HG03025 (cell line): Measurements from ENCODE around the gene BCOR.

Experiments
- ATAC-seq: cut with Tn5 transposase; IDR thresholded peaks from one replicate; pipeline ENCODE4 v1.9.1; 2021; ENCODE audit warnings: mild to moderate bottlenecking, moderate library complexity; ENCODE audit not compliant: unreplicated experiment, low FRiP score

BCOR gene

DNA sequence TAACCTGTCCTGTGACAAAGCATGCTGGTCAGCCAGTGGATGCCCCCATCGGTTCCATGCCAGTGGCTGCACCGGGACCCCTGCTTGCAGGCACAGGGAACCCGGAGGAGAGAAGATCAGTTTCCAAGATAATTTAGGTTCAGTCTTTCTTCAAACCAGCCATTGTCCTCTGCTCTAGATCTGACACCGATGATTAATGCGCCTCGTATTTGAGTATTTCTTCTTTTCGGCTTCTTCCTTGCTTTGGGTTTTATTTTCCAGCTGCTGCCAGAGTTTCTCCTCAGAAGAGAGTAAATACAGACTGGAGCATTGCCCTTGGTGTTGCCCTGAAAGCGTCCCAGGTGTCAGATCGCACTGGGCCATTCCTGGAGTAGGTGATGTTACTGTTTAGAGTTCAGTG lies 19.2 kb upstream of the BCOR start:
- ATAC-seq = no peak

DNA sequence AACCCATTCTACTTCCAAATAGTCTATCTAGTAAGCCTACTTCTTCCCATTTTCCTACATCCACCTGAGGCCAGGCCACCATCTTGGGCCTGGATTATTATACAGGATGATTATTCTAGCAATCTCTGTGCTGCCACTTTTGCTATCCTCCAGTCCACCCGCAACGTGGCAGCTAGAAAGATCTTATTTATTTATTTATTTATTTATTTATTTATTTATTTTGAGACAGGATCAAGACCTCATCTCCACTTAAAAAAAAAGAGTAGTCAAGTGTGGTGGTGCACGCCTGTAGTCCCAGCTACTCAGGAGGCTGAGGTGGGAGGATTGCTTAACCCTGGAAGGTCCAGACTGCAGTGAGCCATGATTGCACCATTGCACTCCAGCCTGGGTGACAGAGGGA lies 15.2 kb upstream of the BCOR start:
- no peak for ATAC-seq

DNA sequence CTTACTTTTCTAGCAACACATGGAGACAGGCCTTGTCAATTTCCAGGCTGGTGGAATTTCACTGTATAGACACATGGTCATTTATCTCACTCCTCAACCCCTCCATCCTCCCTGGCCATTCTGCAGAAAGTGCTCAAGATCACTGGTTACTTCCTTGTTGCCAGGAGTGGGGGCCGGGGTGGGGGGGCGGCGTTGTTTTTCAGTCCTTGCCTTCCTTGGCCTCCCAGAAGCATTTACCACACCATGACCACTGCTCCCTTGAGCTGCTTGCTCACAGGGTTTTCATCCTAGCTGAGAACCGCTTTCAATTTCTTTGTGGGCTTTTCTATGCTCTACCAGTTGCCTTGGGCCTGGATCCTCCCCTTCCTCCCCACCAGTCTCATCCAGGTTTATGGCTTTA lies 14.1 kb upstream of the BCOR start:
- no peak for ATAC-seq

DNA sequence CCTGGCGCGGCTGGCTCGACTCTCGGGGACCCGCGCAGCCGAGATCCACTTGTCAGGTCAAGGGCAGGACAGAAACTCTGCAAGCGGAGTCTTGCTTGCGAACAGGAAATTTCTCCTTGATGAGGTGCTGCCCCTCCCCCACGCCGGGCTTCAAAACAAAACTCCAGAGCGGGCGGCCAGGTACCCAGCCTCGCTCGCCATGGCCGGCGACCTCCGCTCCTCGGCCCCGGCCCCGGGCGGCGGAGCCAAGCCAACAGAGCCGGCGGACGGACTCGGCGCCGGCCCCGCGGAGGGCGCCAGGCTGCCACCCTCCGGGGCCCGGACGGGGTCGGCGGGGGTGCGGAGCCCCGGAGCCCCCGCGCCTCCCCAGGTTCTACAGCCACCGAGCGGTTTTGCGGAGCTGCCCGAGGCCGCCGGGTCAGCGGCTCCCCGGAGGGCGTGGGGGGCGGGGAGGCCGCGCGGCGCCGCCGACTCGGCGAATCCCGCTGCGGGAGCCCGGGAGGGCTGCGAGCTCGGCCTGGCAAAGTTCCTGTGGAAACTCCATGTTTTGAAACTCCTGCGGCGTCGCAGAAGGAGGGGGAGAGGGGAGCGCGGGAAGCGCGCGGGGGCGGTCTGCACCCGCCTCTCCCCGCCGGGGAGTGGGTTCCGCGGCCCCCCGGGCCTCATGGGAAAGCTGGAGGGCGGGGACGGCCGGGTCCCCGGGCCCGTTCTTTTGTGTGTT lies 11.7 kb upstream of the BCOR start:
- no peak for ATAC-seq

DNA sequence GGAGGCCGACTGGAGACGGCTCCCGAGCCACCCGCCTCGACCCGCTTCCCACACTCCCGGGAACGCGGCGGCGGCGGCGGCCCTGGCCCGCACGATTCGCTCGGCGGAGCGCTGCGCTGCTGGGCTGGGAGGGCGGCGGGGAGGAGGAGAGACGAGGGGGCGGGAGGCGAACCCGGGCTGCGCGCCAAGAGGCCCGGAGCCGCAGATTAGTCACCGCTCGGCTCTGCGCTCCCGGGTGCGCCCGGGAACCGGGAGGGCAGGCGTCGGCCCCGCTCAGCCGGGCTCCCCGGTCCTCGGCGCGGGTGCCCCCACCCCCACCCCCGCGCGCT lies 11.2 kb upstream of the BCOR start:
- ATAC-seq = no peak

DNA sequence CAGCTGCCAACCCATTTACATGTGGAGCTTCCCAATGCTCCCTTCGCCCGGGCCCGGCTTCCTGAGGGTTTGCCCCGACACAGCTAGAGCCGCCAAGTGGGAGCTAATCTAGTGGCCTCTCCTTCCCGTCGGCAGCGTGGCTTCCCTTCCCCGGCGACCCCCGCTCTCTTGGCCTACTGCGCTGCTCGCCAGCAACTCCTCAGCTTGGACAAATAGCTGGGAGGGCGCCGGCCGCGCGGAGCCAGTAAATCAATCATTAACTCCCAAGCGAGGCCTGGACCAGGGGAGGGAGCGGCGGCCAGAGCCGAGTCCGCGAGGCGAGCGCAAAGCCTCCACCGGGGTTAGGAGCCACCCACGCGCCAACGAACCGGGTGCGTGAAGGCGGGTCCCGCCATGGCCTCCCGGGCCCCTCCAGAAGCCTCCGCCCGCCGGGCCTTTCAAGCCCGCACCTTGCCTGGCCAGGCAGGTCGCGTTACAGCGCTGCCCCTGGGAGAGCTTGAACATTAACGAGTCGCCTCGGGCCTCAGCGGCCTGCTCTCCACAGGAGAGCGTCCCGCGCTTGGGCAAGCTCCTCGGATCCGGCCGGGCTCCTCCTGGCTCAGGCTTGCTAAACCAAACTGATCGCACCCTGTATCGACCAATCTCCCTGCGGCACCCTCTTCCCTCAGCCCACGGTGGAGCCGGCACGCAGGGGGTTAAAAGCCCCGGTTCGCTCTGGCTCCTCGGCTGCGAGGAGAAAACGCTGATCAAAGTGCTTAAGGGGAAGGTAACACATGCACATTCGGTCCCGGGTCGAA lies 10.6 kb upstream of the BCOR start:
- no peak for ATAC-seq

DNA sequence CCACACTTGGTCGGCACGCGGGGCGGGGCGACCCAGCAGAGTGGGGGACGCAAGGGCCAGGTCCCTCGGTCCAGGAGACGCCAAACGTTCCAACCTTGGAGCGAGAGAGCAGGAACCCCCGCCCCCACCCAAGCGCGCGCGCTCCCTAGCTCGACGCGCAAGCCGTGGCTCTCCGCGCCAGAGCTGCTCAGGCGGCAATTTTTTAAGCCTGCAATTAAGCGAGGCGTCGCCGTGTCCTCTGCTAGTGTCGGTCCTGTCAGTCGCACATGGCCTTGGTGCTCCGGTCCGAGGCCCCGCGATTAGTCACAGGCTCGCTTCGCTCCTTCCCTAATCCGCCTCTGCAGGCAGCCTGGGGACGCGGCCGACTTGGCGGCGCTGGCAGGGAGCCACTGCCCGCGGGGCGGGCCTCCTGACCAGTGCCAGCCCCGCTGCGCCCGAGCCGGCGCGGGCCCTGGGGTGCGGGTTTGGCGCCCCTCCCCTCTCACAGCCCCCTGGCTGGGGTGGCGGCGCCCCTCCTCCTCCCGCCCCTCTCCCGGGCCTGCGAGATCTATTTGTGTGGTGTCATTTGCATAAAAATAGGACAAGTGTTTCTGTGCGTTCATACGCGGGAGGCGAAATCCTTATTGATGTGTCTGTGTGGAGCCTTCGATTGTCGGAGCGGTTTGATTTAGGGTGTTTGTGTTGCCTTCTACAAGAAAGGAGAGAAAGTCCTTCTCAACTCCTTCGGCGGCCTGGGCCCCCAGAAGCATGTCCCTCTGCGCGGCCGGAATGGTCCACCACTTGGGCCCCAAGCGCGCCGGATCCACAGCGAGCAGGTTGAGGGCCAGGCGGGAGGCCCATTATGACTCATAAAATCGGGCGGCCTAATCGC lies 9.8 kb upstream of the BCOR start:
- no peak for ATAC-seq

DNA sequence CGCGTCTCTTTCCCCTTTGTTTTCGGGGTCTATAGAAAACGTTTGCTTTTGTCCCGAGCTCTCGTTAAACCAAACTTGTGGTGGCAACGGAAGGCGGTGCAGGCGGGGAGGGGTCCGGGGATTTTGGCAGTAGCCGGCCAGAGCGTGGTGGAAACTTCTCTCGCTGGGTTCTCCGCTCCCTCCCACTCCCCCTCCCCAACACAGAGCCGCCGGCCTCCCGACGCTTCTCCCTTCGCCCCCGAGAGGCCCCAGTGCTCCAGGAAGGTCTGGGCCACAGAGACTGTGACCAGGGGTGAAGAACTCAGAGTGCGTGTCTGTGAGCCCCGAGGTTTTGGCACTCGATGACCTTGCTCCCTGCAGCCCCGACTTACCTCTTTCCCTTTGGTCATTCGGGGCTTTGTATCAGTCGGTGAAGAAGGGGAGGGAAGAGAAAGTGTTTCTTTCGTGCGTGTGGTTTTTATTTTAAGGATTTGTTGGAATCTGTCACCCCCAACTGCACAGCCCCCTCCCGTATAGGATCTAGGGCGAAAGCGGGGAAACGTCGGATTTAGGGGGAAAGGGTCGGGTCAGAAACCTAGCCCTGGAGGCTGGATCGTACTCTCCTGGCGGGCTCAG lies 9.0 kb upstream of the BCOR start:
- ATAC-seq = no peak

DNA sequence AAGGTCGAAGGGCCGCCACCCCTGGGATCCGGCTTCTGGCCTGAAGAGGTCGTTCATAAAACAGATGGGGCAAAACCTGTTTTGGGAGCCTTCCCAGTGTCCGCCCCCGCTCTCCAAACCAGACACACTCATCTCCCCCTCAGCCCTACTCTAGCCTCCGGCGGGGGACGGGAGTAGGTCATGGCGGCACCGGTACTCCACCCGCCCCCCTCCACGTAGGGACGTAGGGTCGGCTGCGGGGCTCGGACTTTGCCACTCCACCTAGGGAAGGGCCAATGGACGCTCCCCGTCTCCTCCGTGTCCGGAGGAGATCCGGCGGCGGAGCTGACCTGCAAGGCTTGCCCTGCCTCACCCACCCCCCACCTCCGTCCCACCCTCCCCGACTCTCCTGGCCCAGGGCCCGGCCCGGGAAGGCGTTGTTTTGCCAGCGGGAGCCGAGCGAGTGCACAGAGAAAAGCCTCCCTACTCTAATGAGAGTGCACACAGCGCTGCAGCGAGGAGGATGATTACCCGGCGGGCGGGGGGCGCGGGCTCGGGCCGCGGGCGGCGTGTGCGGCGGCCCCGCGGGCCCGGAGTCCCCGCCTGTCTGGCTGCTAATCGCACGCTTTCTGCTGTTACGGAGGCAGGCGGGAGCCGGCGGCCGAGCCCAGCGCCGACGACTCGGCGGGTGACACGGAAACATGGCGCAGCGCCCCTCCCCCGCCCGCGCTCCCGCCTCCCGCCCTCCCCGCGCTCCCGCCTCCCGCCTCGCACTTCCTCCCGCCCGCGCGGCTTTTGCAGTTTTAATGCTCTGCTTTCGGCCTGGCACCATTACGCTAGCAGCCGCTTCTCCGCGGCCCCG lies 8.3 kb upstream of the BCOR start:
- no peak for ATAC-seq

DNA sequence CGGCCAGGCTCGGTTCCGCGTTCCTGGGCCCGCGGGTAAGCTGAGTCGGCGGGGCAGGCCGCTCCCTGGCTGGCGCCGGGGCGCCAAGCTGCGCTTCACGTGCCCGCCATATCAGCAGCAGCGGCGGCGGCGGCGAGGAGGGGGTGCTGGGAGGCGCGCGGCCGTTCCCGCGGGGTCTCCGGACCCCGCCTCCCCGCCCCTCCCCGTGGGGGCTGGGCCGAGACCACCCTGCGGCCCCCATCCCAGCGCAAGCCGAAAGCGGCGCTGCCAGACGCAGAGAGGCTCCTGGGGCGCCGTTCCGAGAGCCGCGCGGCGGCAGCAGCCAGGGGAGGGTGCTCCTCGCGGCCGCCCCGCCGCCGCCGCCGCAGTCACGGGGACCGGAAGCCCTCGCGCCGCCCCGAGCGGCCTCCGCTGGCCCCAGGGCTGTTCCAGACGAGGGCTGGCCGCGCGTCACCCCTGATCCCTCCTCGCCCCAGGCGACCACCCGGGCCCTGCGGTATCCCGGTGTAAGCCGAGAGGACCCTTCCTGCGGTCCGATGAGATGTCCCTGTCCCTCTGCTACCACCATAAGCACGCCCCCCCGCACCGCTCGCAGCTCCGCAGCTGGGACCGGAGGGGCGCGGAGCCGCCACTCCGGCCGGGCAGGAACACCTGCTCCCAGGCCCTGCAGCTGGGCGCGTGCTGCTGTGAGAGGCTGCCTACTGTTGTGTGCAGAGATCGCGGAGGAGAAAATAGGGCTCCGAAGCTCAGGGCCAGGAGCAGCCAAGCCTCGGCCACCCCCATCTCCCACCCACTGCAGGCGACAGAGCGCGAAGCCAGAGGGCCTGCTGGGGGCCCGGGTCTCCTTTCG lies 7.5 kb upstream of the BCOR start:
- ATAC-seq = no peak

DNA sequence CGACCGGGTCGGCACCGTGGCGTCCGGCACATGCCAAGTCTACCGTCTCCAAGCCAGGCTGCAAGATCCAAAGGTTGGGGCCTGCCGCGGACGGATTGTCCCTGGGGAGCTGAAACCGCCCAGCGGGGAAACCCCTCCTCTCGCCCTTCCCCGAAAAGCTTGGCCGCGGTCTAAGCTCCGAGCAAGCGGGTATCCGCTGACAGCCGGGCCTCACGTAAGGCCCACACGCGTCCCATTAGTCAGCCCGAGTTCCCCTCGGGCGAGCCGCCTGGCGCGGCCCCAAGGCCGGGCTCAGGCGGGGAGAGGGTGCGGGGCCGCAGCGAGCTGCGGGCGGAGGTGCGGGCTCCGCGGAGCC lies 6.8 kb upstream of the BCOR start:
- no peak for ATAC-seq

DNA sequence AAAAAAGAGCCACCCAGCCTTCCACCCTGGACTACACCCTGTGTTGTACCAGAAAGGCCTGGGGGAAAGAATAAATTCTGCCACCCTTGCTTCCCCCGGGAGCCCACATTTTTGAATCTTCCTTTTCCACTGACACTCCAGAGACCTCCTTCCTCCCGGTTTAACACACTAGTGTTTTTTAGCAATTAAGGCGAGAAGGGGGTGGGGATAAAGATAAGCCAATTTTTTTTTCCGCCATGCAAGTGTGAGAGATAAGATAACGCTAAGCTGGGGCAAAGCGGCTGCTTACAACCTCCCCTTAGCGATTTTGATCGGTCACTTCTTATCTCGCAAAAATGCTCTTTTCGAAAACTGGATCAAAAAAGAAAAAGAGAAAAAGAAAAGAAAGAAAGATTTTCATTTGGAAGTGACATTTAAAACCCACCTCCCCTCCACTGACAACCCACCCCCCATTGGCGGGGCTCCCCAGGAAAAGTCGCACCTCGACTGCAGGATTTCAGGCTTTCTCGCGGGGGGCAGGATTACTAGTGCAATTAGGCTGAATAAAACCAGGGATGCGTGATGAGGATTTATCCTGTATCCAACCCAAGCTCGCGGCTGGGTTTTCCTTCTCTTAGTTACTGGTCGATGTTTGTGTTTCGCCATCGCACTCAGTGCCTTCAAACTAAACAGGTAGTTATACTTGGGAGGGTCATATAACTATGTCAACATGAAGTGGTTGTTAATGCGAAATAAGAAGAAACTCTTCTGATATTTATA lies 6.0 kb upstream of the BCOR start:
- ATAC-seq = no peak

DNA sequence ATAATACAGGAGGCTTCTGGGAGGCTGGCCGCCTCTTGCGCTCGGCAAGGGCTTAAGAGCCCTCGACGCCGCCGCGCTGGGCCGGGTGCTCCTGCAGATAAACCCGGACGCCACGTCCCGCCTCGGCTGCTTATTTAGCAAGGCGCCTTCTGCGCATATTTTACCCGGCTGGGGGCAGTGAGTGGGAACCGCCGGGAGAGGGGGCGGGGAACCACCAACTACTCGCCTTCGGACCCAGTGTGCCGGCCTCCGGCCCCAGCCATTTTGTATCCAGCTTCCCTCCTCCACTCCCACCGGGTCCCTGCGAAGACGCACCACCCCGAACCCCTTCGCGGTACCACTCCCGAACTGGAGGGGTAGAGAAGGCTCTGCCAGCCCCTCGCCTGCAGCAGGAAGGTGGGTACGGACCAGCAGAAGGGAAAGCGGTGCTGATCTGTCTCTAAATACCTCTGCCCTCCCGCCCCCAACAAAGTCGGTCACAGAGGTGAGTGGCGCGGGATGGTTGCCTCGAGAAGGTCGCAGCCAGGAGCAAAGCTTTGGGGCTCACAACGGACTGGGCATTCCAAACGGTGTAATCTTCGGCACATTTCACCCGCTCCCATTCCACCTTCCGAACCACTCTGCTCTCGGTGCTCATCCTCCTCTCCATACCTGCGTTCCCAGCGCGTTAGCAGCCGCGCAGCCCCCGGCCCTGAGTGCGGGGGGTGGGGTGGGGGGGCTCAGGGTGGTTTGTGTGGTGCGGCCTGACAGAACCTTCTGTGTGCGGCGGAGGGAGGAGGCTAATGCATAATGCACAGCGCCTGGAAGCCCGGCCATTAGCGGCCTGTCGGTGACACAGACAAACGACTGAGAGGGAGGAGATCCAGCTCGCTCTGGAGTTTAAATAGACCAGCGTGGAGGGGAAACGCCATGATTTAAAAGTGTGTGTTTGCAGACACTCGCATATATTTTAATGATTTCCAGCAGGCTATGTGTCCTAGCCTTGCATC lies 4.9 kb upstream of the BCOR start:
- ATAC-seq = no peak

DNA sequence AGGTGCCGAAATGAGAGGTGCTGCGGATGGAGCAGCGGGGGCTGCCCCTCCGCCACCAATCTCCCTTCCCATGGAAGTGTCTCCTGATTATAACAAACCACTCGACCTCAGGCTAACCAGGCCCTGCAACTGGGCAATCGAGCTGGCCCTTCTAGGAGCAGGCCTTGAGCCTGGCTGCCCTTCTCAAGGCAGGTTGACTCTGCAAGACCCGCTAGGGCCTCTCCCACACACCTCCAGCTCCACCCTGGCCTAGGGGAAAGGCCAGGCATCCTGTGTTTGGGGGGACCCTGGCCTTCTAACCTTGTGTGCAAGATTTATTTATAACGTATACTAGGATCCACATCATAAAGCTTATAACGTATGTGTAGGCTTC lies 3.7 kb upstream of the BCOR start:
- ATAC-seq = no peak

DNA sequence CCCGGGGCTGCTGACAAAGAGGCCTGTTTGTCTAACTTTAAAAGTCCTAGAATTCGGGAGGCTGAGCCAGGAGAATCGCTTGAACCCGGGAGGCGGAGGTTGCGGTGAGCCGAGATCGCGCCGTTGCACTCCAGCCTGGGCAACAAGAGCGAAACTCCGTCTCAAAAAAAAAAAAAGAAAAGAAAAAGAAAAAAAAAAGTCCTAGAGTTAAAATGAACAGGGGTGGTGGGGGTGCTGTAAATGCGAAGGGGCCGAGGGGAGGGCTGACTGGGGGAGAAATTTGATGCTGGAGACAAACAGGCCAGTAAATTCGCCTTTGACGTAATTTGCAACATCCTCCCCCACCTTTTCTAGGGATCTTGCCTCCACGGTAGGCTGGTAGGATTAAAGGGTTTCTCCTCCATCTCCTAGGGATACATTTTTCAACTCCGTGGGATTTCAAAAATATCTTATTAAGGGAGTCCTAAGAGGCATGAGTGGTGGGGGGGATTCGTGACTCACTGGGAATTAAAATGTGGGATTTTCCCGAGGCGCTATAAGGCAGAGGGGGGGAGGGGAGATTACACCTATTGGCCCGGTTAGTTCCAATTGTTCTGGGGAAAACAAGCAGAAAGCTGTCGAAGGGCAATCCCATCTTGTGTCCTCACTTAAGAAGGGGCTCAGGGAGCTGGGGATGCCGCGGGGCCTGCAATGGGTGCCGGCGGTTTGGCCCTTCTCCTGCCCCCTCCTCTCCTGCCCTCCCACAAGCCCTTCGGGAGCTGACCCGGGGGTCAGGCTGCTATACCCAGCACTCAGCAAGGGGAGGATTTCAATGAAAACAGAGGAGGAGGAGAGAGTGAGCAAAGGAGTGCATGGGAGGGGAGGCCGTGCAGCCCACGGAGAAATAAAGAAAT lies 3.0 kb upstream of the BCOR start:
- no peak for ATAC-seq

DNA sequence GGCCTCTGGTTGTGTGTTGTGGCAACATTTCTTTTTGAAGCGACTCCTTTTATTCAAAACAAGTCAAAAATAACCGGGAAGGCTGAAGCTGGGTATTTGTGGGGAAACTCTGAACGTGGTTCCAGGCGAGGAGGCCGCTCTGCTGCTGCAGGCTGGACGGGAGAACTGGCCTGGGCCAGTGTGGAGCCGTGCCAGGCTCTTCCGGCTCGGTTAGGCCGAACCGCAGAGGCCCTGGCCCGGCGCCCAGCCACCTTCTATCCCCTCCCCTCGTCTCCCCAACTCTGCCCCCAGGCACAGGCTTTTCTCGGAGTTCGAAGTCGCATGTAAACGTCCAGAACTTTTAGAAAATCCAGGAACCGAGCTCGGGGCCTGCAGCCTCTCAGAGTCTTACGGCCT lies 2.4 kb upstream of the BCOR start:
- ATAC-seq = no peak
